ENCODE results near the gene SMARCA4. TPM values are rescaled to one million over a fixed set of nuclear protein-coding genes. Genes with fewer than 3 reads are reported as not detected.

The SMARCA4 gene
- polyA plus RNA-seq, 6 donors from 2014 or later: 4.1 to 21.9 (median 7.2) TPM

DNA sequence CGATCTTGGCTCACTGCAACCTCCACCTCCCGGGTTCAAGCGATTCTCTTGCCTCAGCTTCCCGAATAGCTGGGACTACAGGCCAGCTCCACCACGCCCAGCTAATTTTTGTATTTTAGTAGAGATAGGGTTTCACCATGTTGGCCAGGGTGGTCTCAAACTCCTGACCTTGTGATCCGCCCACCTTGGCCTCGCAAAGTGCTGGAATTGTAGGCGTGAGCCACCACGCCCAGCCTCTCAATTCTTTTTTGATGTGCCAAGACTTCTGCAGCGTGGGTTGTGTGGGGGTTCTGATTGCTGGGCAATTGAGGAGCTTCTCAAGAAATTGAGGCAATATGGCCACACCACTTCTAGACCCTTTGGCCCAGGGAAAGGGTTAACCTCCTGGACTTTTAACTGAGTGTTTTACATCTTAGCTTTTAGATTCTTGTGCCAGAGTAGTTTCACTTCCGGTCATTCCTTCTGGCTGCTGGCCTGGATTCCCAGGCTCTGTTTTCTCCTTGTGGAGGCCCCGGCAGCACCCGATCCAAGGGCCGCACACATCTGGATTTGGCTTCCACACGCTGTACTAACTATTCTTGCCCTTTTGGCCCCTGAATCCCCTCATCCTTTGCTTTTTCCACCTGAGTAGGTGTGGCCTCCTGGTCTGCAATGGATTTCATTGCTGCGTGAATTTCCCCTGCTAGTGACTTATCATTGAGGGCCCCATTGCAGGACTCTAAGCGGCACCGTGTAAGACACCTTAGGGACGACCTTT is 14.7 kb downstream of the SMARCA4 start:
- Mint-ChIP-seq H3K27ac (peak overlapping the region in 4 of 6 donors; percentile 19 to 62 (median 34)), H3K27me3 (no peaks in the 10 kb centered on the region)

DNA sequence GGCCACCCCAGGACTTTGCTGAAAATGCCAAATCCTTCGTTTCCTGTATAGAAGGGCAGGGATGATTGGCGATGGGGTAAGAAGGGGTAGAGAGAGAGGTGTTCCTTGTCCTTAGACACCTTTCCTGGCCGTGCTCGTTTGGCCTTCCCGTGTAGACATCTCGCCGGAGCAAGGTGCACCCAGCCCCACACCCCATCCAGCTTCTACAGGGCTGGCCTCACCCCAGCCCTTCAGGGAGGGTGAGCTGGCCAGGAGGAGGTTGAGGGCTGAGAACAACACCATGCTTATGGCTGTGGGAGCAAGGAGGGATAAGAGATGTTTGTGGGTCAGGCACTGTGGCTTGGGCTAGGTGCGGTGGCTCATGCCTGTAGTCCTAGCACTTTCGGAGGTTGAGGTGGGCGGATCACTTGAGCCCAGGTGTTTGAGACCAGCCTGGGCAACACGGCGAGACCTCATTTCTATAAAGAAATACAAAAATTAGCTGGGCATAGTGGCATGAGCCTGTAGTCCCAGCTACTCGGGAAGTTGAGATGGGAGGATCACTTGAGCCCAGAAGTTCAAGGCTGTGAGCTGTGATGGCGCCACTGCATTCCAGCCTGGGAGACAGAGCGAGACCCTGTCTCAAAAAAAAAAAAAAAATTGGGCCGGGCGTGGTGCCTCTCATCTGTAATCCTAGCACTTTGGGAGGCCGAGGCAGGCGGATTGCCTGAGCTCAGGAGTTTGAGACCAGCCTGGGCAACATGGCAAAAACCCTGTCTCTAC is 15.5 kb downstream of the SMARCA4 start:
- ATAC-seq (ENCODE audit: low read depth in 2 of 2) (no peak), DNase-seq (no peak)
- Mint-ChIP-seq H3K36me3 (no peaks in the 10 kb centered on the region), H3K4me1 (peaks cover 28 to 51% (median 43%) of the 10 kb centered on the region in 3 donors), H3K4me3 (no peak overlapping the region), H3K9me3 (peaks cover 0 to 2% (median 0%) of the 10 kb centered on the region in 7 donors), H3K27me3 (no peaks in the 10 kb centered on the region), H3K27ac (peak overlapping the region; percentile 36 to 89 (median 56))

More for the DNA sequence above, 14.7 kb downstream of the SMARCA4 start:
- peaks cover 0 to 2% (median 0%) of the 10 kb centered on the region in 7 donors for H3K9me3 Mint-ChIP-seq
- ATAC-seq (ENCODE audit: low read depth in 2 of 2): no peak
- no peaks in the 10 kb centered on the region for H3K36me3 Mint-ChIP-seq
- DNase-seq: no peak
- H3K4me3 Mint-ChIP-seq: peak overlapping the region in 3 of 8 donors; percentile 21 to 75 (median 63)
- peaks cover 30 to 53% (median 43%) of the 10 kb centered on the region in 3 donors for H3K4me1 Mint-ChIP-seq

DNA sequence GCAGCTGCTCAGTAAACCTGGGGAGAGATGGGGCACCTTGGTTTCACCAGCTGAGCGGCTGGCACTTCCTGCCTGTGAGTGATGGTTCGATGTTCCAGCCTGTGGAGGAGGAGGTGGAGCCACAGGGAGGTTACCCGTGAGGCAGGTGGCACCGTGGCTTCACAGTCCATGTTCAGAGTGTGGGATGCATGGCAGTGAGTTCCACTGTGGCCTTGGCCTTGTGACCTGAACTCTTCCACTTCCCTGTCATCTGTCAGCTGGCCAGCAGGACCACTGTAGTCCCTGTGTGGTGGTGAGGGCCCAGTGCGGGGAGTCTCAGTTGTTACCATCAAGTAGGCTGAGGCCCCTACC is 16.9 kb downstream of the SMARCA4 start:
- no peaks in the 10 kb centered on the region for H3K27me3 Mint-ChIP-seq
- DNase-seq (no peak), ATAC-seq (ENCODE audit: low read depth in 2 of 2) (no peak)
- peak overlapping the region in 1 of 8 donors; percentile 24 for H3K4me3 Mint-ChIP-seq
- peaks cover 28 to 45% (median 39%) of the 10 kb centered on the region in 3 donors for H3K4me1 Mint-ChIP-seq
- H3K36me3 Mint-ChIP-seq: no peaks in the 10 kb centered on the region
- peaks cover 0 to 2% (median 0%) of the 10 kb centered on the region in 7 donors for H3K9me3 Mint-ChIP-seq
- H3K27ac Mint-ChIP-seq: peak overlapping the region in 1 of 6 donors; percentile 70

DNA sequence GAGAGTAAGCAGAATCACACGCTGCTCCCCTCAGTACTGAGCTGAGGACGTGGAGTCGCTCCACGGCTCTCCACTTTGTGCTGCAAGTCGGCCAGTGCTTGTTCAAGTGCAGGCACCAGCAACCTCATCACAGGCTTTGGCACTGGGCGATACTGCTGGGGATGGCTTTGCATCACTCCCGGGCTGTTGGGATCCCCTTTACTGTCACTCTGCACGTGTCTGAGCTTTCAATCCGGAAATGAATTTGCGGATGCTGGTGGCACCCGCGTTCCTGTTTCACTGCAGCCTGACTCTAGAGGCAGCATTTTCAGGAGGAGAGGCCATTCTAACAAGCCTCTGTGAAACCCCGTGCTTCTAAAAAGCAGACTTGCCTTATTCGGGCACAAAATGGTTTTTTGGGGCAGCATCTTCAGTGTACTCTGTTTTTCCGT is 19.1 kb downstream of the SMARCA4 start:
- peak; percentile 49 for DNase-seq
- Mint-ChIP-seq H3K9me3 (no peaks in the 10 kb centered on the region), H3K4me3 (peak overlapping the region in 3 of 8 donors; percentile 8 to 67 (median 24)), H3K27ac (peak overlapping the region in 4 of 6 donors; percentile 43 to 87 (median 80)), H3K4me1 (peaks cover 17 to 32% (median 20%) of the 10 kb centered on the region in 3 donors), H3K27me3 (no peaks in the 10 kb centered on the region), H3K36me3 (no peaks in the 10 kb centered on the region)
- ATAC-seq (ENCODE audit: low read depth in 2 of 2): peak; percentile 94 to 95

DNA sequence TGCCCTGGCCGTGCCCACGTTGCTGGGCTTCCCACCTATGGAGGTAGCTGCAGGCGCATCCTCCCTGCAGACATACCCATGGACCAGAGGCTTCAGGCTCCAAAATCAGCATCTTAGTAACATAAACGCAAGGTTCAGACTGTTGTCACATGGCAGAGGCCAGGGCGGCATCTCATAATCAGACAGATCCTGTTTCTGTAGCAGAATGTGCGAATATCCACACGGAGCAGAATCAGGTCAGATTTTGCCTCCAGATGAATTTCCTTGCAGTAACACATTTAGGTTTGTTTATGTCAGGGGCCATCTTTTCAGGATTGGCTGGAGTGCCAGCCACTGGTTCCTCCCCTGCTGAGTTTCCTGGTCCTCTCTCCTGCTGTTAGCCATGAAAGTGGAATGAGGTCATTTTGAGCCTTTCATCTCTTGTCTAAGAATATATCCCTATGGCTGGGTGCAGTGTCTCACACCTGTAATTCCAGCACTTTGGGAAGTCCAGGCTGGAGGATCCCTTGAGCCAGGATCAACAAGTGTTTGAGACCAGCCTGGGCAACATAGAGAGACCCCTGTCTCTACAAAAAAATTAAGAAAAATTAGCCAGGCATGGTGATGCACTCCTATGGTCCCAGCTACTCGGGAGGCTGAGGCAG is 20.5 kb downstream of the SMARCA4 start:
- Mint-ChIP-seq H3K27ac (peak overlapping the region in 2 of 6 donors; percentile 7 to 36), H3K27me3 (no peaks in the 10 kb centered on the region), H3K36me3 (no peaks in the 10 kb centered on the region), H3K4me1 (peaks cover 8 to 22% (median 10%) of the 10 kb centered on the region in 3 donors), H3K4me3 (no peak overlapping the region), H3K9me3 (no peaks in the 10 kb centered on the region)
- ATAC-seq (ENCODE audit: low read depth in 2 of 2) (no peak), DNase-seq (no peak)

DNA sequence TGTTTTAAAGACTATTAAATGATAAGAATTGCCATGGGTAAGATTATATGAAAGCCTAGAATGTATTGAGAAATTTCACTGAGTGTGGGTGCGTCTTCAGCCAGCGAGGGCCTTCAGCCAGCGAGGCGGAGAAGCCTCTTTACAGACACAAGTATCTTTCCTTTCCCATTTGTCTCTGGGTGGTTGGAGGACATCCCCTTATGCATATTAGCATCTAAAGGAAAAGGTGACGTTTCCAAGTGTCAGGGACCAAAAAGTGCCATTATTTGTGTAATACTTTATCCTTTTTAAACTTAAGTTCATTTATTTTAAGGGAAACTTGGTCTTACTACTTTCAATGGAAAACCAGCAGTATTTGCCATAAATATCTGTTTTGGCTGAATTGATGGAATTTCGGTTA is 22.2 kb downstream of the SMARCA4 start:
- no peaks in the 10 kb centered on the region for H3K9me3 Mint-ChIP-seq
- DNase-seq (no peak), ATAC-seq (ENCODE audit: low read depth in 2 of 2) (no peak)
- H3K27ac Mint-ChIP-seq: peak overlapping the region in 2 of 6 donors; percentile 66
- peaks cover 0 to 3% of the 10 kb centered on the region in 2 donors for H3K36me3 Mint-ChIP-seq
- peaks cover 1 to 17% (median 5%) of the 10 kb centered on the region in 3 donors for H3K4me1 Mint-ChIP-seq
- H3K4me3 Mint-ChIP-seq: peak overlapping the region in 1 of 8 donors; percentile 22
- H3K27me3 Mint-ChIP-seq: no peaks in the 10 kb centered on the region

DNA sequence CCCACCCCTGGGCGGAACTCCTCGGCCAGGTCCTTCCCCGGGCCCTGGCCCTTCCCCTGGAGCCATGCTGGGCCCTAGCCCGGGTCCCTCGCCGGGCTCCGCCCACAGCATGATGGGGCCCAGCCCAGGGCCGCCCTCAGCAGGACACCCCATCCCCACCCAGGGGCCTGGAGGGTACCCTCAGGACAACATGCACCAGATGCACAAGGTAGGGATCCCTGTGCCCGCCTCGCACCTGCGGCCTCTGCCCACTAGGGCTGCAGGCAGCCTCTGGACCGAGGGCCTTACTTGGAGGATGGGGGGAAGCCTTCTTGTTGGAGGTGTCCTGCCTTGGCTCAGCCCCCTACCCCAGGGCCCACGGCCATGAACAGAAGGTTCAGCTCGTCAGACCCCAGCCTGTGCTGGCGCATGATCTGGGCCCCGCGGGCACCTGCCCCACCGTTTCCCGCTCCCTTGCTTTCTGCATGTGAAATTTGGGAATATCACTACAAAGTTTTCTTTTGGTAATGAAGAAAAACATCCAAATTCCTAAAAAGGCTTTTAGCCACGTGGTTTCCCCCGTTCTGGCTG is 23.4 kb downstream of the SMARCA4 start:
- Mint-ChIP-seq H3K27ac (peak overlapping the region in 1 of 6 donors; percentile 47), H3K36me3 (peaks cover 0 to 11% of the 10 kb centered on the region in 2 donors), H3K27me3 (no peaks in the 10 kb centered on the region), H3K9me3 (no peaks in the 10 kb centered on the region), H3K4me3 (no peak overlapping the region), H3K4me1 (peaks cover 0 to 16% (median 0%) of the 10 kb centered on the region in 3 donors)
- ATAC-seq (ENCODE audit: low read depth in 2 of 2) (no peak), DNase-seq (no peak)

DNA sequence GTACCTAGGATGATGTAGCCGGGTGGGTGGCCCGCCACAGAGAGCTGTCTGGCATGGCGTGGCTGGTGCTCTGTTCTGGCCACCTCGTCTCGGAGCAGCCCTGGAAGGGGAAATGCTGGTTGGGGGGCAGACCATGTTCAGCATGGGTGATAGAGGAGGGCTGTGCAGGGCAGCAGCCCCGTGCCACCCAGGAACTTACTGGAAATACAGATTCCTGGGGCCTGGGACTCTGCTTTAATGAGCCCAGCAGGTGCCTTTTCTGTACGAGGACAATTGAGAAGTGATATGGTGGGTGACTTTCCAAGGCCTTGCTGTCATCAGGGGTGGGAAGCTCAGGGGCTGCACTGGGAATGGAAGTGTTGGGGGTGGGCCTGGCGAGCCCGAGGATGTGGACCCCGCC is 24.7 kb downstream of the SMARCA4 start:
- no peaks in the 10 kb centered on the region for H3K9me3 Mint-ChIP-seq
- no peak for ATAC-seq (ENCODE audit: low read depth in 2 of 2)
- H3K27ac Mint-ChIP-seq: peak overlapping the region in 1 of 6 donors; percentile 65
- peaks cover 0 to 7% (median 0%) of the 10 kb centered on the region in 3 donors for H3K4me1 Mint-ChIP-seq
- H3K4me3 Mint-ChIP-seq: no peak overlapping the region
- peaks cover 0 to 11% of the 10 kb centered on the region in 2 donors for H3K36me3 Mint-ChIP-seq
- no peak for DNase-seq
- H3K27me3 Mint-ChIP-seq: no peaks in the 10 kb centered on the region

DNA sequence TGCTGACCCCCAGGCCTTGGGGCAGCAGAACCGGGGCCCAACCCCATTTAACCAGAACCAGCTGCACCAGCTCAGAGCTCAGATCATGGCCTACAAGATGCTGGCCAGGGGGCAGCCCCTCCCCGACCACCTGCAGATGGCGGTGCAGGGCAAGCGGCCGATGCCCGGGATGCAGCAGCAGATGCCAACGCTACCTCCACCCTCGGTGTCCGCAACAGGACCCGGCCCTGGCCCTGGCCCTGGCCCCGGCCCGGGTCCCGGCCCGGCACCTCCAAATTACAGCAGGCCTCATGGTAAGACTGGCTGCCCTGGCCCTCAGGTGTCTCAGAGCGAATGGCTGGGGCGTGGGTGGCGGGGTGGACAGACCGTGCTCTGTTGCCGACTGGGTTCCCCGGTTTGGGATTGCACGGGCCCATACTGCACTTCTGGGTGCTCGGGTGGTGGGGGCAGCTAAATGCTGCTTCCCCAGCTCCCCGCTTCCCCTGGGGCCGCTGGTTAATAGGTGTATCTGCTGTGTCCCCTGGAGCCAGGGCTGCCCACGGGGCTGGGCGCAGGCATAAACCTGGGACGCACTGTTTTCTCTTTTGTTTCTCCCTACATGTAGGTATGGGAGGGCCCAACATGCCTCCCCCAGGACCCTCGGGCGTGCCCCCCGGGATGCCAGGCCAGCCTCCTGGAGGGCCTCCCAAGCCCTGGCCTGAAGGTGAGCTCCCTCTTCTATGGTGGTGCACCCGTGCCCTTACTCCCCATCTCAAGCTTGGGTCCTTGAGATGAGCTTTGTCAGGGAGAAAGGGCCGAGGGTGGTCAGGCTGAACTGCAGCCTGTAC is 25.7 kb downstream of the SMARCA4 start:
- H3K27me3 Mint-ChIP-seq: no peaks in the 10 kb centered on the region
- ATAC-seq (ENCODE audit: low read depth in 2 of 2) (no peak), DNase-seq (no peak)
- no peaks in the 10 kb centered on the region for H3K9me3 Mint-ChIP-seq
- no peak overlapping the region for H3K4me3 Mint-ChIP-seq
- peaks cover 4 to 16% of the 10 kb centered on the region in 2 donors for H3K36me3 Mint-ChIP-seq
- no peak overlapping the region for H3K27ac Mint-ChIP-seq
- H3K4me1 Mint-ChIP-seq: peaks cover 0 to 2% (median 0%) of the 10 kb centered on the region in 3 donors

DNA sequence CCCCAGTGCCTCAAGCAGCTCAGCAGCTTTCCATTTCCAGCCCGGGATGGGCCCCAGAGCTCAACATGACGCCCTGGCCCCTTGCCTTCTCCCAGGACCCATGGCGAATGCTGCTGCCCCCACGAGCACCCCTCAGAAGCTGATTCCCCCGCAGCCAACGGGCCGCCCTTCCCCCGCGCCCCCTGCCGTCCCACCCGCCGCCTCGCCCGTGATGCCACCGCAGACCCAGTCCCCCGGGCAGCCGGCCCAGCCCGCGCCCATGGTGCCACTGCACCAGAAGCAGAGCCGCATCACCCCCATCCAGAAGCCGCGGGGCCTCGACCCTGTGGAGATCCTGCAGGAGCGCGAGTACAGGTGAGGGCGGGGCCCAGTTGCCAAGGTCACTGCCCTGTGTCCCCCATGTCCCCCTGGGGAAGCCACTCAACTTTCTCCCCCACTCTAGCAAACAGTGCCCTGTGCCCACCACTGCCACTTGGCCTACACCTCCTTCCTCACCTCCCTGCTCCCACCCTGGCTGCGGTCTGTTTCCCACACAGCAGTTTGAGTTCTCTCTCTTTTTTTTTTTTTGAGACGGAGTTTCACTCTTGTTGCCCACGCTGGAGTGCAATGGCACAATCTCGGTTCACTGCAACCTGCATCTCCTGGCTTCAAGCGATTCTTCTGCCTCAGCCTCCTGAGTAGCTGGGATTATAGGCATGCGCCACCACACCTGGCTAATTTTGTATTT is 26.9 kb downstream of the SMARCA4 start:
- Mint-ChIP-seq H3K27me3 (no peaks in the 10 kb centered on the region), H3K4me1 (peaks cover 0 to under 1% (median 0%) of the 10 kb centered on the region in 3 donors), H3K27ac (peak overlapping the region in 1 of 6 donors; percentile 94), H3K9me3 (no peaks in the 10 kb centered on the region), H3K4me3 (no peak overlapping the region), H3K36me3 (peaks cover 6 to 19% of the 10 kb centered on the region in 2 donors)
- no peak for ATAC-seq (ENCODE audit: low read depth in 2 of 2)
- DNase-seq: no peak

DNA sequence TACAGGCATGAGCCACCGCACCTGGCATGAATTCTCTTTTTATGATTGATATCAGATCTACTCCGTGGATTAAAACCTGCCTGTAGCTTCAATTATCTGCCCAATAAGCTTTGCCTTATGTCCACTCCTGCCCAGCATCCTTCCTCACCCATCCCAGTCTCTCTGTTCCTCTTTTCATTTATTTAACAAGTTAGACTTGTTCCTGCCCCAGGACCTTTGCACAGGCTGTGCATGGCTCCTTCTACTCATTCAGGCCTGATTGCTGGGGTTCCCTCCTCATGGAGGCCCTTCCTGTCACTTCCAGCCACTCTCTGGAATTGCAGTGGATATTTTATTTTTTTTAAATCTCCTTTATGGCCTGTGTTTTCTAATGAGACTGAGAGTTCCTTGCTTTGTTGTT is 27.6 kb downstream of the SMARCA4 start:
- Mint-ChIP-seq H3K27ac (no peak overlapping the region), H3K27me3 (no peaks in the 10 kb centered on the region), H3K36me3 (peaks cover 6 to 19% of the 10 kb centered on the region in 2 donors), H3K4me3 (no peak overlapping the region), H3K9me3 (no peaks in the 10 kb centered on the region), H3K4me1 (no peaks in the 10 kb centered on the region)
- DNase-seq: no peak
- ATAC-seq (ENCODE audit: low read depth in 2 of 2): no peak

DNA sequence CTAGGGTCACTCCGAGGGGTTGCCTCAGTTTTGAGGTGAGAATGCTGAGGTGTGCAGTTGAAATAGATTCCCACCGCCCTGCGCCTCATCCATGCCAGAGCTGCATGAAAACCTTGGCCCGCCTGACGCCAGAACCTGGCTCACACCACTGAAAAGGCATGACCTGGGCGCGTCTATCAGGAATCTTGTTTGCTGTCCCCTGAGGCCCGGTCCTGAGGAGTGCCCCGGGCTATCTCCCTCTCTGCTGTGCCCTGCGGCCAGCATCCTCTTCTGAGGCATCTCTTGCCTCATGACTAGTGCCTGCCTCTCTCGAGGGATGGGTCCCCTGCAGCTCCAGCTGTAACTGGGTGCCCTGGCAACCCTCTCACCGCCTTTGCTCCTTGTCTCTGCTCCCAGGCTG is 28.1 kb downstream of the SMARCA4 start:
- no peaks in the 10 kb centered on the region for H3K4me1 Mint-ChIP-seq
- no peak overlapping the region for H3K27ac Mint-ChIP-seq
- ATAC-seq (ENCODE audit: low read depth in 2 of 2) (no peak), DNase-seq (no peak)
- H3K9me3 Mint-ChIP-seq: no peaks in the 10 kb centered on the region
- H3K4me3 Mint-ChIP-seq: no peak overlapping the region
- H3K27me3 Mint-ChIP-seq: no peaks in the 10 kb centered on the region
- H3K36me3 Mint-ChIP-seq: peaks cover 6 to 19% of the 10 kb centered on the region in 2 donors
